Measurements from ENCODE around the gene C16orf87.
A peak's percentile ranks its signal among the peaks of the same experiment; 100 is the strongest.

Gene C16orf87

DNA sequence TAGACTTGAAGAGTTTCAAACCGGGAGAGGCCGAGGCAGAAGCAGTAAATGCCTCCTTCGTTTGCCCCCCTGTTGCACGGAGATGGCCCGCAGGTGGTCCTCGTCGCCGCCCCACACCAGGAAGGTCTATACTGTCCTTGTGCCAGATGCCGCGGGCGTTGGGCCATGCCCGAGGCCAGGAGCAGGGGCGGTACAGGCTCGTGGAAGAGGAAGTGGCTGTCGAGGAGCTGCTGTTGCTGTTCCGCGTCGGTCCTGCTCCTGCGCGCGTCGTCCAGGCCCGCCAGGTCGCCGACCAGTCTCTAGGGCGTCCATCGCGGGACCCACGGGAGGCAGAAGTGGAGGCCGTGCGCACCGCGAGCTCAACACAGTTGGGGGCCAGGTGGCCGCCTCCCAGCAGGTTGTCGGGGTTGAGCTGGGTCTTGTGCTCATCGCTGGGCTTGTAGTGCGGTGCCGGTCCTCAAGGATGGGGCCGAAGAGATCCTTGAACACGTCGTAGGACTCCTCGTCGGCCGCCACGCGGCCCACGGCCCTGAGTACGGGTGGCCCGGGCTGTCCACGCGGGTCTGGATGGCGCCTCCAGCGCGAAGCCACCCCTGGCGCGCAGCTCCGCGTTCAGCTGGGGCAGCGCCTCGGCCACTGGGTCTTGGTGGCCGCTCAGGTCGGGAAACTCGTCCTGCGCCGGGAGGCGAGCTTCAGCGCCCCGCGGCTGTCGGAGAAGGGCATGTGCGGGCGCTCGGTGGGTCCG is 13.1 kb upstream of the C16orf87 start:
- no peak for FAIRE-seq

DNA sequence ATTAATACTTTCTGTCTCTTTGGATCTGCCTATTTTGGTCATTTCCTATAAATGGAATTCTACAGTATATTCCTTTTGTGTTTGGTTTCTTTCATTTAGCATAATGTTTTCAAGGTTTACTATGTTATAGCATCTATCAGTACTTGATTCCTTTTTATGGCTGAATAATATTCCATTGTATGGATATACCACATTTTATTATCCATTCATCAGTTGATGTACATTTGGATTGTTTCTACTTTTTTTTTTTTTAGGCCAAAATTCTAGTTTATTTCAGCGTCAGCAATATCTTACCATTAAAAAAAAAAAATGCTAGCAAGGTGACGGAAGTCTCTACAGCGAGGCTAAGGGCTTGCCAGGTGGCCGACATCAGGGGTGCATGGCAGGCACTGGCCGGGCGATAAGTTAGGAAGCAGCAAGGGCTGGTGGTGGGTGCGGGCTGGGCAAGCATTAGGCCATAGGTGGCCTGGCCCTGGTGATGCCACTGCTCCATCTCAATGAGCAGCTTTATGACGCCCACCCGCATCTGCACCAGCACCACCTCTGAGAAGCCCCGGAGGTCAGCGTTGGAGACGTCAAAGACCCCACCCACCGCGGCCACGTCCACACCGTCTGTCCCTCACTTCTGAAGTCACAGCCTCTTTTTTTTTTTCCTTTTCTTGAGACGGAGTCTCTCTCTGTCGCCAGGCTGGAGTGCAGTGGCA is 11.4 kb upstream of the C16orf87 start:
- FAIRE-seq, result no peak

- FAIRE-seq, result no peak
Measured at GRCh38 chr16:46839986-46840443, 9.0 kb upstream of the C16orf87 start.

- no peak for FAIRE-seq
Measured at GRCh38 chr16:46836534-46837530, 5.9 kb upstream of the C16orf87 start.

DNA sequence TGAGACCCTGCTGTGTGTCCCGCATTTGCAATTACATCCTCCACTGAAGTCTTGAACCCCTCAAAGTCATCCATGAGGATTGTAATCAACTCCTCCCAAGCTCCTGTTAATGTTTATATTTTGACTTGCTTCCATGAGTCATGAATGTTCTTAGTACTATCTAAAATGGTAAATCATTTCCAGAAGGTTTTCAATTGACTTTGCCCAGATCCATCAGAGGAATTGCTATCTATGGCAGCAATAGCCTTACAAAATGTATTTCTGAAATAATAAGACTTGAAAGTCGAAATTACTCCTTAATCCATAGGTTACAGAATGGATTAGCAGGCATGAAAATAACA is 2.5 kb upstream of the C16orf87 start:
- no peak for FAIRE-seq

DNA sequence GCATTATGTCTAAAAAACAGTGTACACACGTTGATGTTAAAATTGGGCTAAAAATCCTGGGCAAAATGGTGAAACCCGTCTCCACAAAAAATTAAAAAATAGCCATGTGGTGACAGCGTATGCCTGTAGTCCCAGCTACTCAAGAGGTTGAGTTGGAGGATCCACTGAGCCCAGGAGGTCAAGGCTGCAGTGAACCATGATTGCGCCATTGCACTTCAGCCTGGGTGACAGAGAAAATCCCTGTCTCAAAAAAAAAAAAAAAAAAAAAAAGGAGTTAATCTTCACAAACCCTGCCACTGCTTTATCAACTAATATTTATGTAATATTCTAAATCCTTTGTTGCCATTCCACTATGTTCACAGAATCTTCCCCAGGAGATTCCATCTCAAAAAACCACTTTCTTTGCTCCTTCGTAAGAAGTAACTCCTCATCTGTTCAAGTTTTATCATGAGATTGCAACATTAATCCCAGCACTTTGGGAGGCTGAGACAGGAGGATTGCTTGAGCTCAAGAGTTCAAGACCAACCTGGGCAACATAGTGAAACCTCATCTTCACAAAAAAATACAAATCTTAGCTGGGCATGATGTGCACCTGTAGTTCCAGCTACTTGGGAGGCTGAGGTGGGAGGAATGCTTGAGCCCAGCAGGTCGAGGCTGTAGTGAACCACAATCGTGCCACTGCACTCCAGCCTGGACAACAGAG is 1.9 kb upstream of the C16orf87 start:
- no peak for FAIRE-seq

GRCh38 chr16:46830417-46830901 is 521 bp downstream of the C16orf87 start:
- no peak for FAIRE-seq

GRCh38 chr16:46828943-46829342 is 2.0 kb downstream of the C16orf87 start:
- no peak for FAIRE-seq

DNA sequence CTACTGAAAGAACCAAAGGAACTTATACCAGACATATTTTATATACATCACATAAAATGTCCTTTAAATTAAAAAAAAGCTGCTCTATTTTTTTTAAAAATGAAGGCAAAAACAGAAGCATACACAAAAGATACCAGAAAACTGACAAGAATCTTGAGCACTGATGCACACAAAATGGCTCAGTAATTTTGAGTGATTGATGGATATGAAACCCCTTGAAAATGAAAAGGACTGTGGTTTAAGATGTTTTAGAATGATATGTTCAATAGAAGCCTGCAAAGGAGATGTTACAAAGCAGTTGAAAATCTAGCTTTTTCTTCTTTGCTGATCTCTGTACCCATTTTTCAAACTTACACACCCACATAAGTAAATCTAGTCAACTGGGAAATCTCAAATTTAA is 2.7 kb downstream of the C16orf87 start:
- no peak for FAIRE-seq

- no peak for FAIRE-seq
Measured at GRCh38 chr16:46826631-46827030, 4.3 kb downstream of the C16orf87 start.

DNA sequence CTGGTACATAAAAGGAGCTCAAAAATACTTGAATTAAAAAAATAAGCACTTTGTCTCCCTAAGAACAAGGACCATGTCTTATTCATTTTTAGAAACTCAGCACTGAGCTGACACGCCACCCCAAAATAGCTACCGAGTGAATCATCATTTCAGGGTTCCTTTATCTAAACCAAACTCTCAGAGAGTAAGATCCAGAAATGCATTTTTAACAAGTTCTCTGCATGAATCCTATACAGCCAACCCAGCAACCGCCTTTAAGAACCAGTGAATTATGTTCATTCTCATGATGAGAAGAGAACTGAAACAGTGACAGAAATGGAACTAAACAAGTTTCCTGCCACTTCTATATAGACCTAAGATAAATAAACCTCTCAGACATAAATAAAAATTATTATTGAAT is 8.7 kb downstream of the C16orf87 start:
- no peak for FAIRE-seq

DNA sequence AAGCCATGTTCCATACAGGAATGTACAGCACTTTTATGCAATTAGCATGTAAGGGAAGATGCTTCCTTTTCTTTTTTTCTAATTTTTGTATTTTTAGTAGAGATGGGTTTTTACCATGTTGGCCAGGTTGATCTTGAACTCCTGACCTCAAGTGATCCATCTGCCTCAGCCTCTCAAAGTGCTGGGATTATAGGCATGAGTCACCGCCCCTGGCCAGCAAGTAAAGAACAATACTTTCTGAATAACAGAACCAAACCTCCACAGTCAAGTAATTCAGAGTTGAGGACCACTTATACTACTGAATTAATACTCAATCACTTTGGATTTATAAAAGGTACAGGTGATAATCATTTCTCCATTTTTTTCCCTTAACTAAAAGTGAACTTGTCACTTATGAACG is 13.0 kb downstream of the C16orf87 start:
- no peak for FAIRE-seq

DNA sequence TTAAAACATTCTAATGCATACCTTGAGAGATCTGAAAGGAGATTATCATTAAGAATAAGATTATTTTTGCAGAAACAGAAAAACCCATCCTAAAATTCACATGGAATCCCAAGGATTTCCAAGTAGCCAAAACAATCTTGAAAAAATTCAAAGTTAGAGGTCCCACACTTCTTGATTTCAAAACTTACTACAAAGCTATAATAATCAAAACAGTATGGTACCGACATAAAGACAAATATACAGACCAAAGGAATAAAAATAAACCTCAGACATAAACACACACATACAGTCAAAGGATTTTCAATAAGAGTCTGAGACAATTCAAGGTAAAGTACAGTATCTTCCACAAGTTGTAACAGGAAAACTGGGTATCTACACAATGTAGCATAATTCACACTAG is 16.2 kb downstream of the C16orf87 start:
- FAIRE-seq, result no peak

- no peak for FAIRE-seq
Measured at GRCh38 chr16:46813611-46814010, 17.4 kb downstream of the C16orf87 start.

DNA sequence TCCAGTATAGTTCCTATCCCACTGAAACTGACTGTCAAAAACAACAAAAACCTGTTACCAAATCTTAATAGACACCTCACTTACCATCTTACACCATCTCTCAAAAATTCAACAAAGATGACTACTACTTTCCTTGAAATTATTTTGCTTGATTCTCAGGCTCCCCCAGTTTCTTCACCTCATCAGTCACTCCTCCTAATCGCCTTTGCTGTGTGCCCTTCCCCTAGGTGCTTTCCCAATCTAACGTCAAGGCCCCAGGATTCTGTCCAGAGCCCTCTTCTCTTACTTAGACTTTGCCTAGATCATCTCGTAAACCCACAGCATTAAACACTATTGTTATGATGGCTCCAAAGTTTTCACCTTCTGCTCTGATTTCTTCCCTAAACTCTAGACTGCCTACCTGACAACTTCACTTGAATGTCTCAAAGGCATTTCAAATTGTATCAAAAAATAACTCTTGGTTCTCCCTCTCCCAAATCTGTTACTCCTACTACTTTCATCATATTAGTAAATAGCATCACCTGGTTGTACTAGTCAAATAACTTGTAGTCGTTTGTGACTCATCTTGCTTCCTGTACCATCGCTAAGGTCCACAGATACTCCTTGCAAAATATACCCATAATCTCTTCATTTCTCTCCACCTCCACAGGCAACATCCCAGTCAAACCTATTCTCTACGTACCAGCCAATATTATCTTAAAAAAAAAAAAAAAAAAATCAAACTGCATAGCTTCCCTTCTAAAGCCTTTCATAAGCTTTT is 18.0 kb downstream of the C16orf87 start:
- FAIRE-seq, result no peak

DNA sequence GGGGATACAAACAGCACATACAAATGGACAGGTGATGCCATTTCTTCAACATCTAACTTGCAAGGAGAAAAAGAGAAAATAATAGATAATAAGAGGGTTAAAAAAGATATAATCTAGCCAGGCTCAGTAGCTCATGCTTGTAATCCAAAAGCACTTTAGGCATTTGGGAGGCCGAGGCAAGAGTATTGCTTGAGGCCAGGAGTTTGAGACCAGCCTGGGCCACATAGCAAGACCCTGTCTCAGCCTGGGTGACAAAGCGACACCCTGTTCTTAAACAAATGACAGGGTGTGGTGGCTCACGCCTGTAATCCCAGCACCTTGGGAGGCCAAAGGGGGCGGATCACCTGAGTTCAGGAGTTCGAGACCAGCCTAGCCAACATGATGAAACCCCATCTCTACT is 19.3 kb downstream of the C16orf87 start:
- FAIRE-seq, result no peak

GRCh38 chr16:46808997-46809396 is 22.0 kb downstream of the C16orf87 start:
- no peak for FAIRE-seq

DNA sequence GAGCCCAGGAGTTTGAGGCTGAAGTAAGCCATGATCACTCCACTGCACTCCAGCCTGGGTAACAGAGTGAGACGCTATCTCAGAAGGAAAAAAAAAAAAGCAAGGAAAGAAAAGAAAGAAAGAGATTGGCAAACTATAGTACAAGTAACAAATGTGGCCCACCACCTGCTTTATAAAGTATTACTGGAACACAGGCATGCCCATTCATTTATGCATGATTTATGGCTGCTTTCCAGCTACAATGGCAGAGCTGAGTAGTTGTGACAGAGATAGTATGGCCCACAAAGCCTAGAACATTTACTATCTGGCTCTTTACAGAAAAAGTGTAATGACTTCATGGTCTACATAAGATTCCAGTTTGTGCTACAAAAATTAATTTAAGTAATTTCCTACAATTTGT is 23.6 kb downstream of the C16orf87 start:
- no peak for FAIRE-seq

GRCh38 chr16:46803373-46803772 is 27.6 kb downstream of the C16orf87 start:
- peak; percentile 72 for FAIRE-seq

DNA sequence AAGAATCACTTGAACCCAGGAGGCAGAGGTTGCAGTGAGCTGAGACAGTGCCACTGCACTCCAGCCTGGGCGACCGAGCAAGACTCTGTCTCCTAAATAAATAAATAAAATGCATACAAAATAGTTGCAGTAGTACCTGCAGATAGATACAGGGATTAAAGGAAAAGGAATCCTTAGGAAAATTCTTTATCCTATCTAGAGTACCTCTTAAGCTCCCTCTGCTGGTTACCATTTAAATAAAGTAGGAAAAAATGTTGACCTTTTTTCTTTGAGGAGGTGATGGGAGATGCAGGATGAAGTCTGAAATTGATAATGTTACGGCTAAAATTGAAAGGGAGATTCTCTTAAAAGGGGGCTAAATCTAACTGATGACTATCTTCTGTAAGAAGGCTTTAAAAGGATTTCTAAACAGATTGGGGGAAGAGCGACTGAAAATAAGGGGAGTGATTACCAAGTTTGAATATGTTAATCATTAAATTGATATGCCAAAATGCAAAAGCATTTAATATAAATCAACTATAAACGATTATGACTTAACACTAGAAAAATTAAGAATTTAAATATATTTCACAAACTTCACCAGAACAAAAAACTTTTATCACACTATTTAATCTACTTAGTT is 29.4 kb downstream of the C16orf87 start:
- peak; percentile 95 for FAIRE-seq

DNA sequence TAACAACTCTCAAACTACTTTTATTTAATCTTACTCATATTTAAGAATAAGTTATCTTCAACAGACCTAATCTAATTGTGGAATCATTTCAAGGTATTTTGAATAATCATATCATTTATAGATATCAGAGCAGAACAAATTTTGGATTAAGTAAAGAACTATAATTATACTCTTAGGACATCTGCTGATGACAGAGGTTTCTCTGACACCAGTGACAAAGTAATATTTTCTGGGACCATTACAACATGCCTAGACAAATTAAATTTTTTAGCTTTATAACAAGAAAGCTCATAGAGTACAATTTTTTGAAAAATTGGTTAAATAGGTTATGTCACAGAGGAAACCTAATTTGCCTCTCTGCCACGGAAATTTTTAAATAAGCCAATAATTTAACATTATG is 30.5 kb downstream of the C16orf87 start:
- FAIRE-seq, result peak; percentile 6
